Mucosa of rectum (tissue), 2 donors: ENCODE results near the gene GJE1.
"Not testable (repeated sequence)": the region's sequence is repeated elsewhere in the genome, so short reads cannot be mapped to it uniquely, and the experiment has no call there.

ENCODE experiments used
- H3K27ac ChIP-seq, 2 donors: one replicate each; pipeline ENCODE4 v1.7.0; 2013; ENCODE audit warnings: inconsistent platforms in 2 of 2, low read depth in 2 of 2, low read length in 2 of 2
- H3K27me3 ChIP-seq, 2 donors: one replicate each; pipeline ENCODE4 v1.7.0; 2013; ENCODE audit warnings: low read length in 2 of 2; ENCODE audit not compliant: control insufficient read depth in 2 of 2, insufficient read depth in 2 of 2
- H3K36me3 ChIP-seq, 2 donors: one replicate each; pipeline ENCODE4 v1.7.0; 2013; ENCODE audit warnings: low read length in 2 of 2; ENCODE audit not compliant: control insufficient read depth in 2 of 2, insufficient read depth in 2 of 2
- H3K4me1 ChIP-seq, 2 donors: one replicate each; pipeline ENCODE4 v1.7.0; 2013; ENCODE audit warnings: low read length in 2 of 2, mild to moderate bottlenecking in 1 of 2; ENCODE audit not compliant: control insufficient read depth in 2 of 2, insufficient read depth in 2 of 2
- H3K4me3 ChIP-seq, 2 donors: one replicate each; pipeline ENCODE4 v1.7.0; 2013; ENCODE audit warnings: low read length in 2 of 2
- H3K9ac ChIP-seq, 2 donors: one replicate each; pipeline ENCODE4 v1.7.0; 2013; ENCODE audit warnings: low read length in 2 of 2, low read depth in 1 of 2, mild to moderate bottlenecking in 1 of 2
- H3K9me3 ChIP-seq, 2 donors: one replicate each; pipeline ENCODE4 v1.7.0; 2013; ENCODE audit warnings: low read length in 2 of 2; ENCODE audit not compliant: control insufficient read depth in 2 of 2
- donor health status: healthy.
- donor health status: Normal muscosa, but diverticular disease.

Gene GJE1

GRCh38 chr6:142130814-142131213 lies 1.9 kb upstream of the GJE1 start:
- H3K36me3 ChIP-seq: no peaks in the 10 kb centered on the region
- no peak overlapping the region for H3K27ac ChIP-seq
- H3K9me3 ChIP-seq: no peaks in the 10 kb centered on the region
- no peak overlapping the region for H3K9ac ChIP-seq
- H3K4me1 ChIP-seq: no peaks in the 10 kb centered on the region
- H3K27me3 ChIP-seq: peaks cover 0 to 3% of the 10 kb centered on the region in 2 donors
- no peak overlapping the region for H3K4me3 ChIP-seq

GRCh38 chr6:142138876-142139275 lies 6.2 kb downstream of the GJE1 start:
- H3K27ac ChIP-seq: no peak overlapping the region
- H3K4me3 ChIP-seq: no peak overlapping the region
- H3K4me1 ChIP-seq: no peaks in the 10 kb centered on the region
- H3K36me3 ChIP-seq: no peaks in the 10 kb centered on the region
- H3K9me3 ChIP-seq: no peaks in the 10 kb centered on the region
- no peak overlapping the region for H3K9ac ChIP-seq
- peaks cover 0 to 3% of the 10 kb centered on the region in 2 donors for H3K27me3 ChIP-seq

DNA sequence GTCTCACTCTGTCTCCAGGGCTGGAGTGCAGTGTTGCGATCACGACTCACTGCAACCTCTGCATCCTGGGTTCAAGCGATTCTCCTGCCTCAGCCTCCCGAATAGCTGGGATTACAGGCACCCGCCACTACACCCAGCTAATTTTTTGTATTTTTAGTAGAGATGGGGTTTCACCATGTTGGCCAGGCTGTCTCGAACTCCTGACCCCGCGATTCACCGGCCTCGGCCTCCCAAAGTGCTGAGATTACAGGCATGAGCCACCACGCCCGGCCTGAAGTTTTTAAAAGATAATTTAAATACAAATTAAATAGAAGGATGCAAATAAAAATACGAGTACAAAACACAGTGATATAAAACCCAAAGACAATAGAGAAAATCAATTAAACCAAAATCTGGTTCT lies 8.8 kb downstream of the GJE1 start:
- H3K9me3 ChIP-seq, H3K4me1 ChIP-seq, H3K4me3 ChIP-seq, H3K36me3 ChIP-seq, H3K9ac ChIP-seq, H3K27me3 ChIP-seq, H3K27ac ChIP-seq: not testable (repeated sequence)

GRCh38 chr6:142146828-142147662 lies 14.3 kb downstream of the GJE1 start, which contains the start of the genes NMBR and VTA1:
Gene NMBR (minus strand): TSS chr6:142147122. CDS start chr6:142088658, 58,464 bp downstream.
Gene VTA1 (plus strand): TSS chr6:142147263. CDS start chr6:142147288, 25 bp downstream.
- Histone ChIP-seq H3K27me3 (no peaks in the 10 kb centered on the region), H3K9me3 (no peaks in the 10 kb centered on the region), H3K4me1 (peaks cover 3 to 8% of the 10 kb centered on the region in 2 donors), H3K36me3 (no peaks in the 10 kb centered on the region), H3K4me3 (peak within 1 kb of the TSS; percentile 93 to 96), H3K27ac (peak within 1 kb of the TSS; percentile 41 to 49), H3K9ac (peak within 1 kb of the TSS; percentile 60 to 67)

- Histone ChIP-seq H3K9ac (no peak overlapping the region), H3K9me3 (no peaks in the 10 kb centered on the region), H3K27ac (no peak overlapping the region), H3K4me1 (peaks cover 3 to 8% of the 10 kb centered on the region in 2 donors), H3K27me3 (no peaks in the 10 kb centered on the region), H3K4me3 (no peak overlapping the region), H3K36me3 (no peaks in the 10 kb centered on the region)
Measured at GRCh38 chr6:142152746-142153145, 20.0 kb downstream of the GJE1 start.

GRCh38 chr6:142153196-142153595 lies 20.5 kb downstream of the GJE1 start:
- Histone ChIP-seq H3K9me3 (no peaks in the 10 kb centered on the region), H3K4me1 (peaks cover under 1 to 5% of the 10 kb centered on the region in 2 donors), H3K27ac (no peak overlapping the region), H3K27me3 (no peaks in the 10 kb centered on the region), H3K9ac (no peak overlapping the region), H3K4me3 (no peak overlapping the region), H3K36me3 (no peaks in the 10 kb centered on the region)

DNA sequence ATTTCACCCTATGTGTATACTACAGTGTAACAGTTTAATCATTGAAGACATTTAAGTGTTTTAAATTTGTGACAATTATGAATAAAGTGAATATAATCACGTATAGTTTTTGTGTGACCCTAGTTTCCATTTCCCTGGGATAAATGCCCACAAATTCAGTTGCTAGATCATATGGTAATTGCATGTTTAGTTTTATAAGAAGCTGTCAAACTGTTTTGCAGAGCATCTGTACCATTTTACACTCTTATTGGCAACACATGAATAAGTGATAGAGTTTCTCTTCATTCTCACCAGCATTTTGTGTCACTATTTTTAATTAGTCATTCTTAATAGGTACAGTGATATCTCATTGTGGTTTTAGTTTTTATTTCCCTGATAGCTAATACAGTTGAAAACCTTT lies 21.6 kb downstream of the GJE1 start:
- Histone ChIP-seq H3K4me1 (no peaks in the 10 kb centered on the region), H3K27ac (no peak overlapping the region), H3K36me3 (no peaks in the 10 kb centered on the region), H3K9ac (no peak overlapping the region), H3K4me3 (no peak overlapping the region), H3K27me3 (no peaks in the 10 kb centered on the region), H3K9me3 (no peaks in the 10 kb centered on the region)

DNA sequence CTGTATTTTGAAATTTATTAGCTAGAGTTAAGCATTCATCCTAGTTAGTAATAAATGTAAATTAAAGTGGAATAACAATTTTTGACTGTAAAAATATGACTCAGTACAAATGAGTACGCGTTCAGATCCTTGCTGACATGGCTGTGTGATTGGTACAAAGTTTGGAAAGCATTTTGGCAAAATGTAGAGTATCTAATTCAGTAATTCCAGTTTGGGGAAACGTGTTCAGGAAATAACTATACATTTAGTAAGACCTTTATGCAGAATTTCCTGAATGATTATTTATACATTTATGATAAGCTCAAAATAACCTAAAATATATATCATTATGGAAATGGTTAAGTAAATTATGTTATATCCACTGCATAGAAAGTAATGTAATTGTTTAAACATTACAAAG lies 22.4 kb downstream of the GJE1 start:
- H3K4me1 ChIP-seq: no peaks in the 10 kb centered on the region
- no peaks in the 10 kb centered on the region for H3K36me3 ChIP-seq
- H3K27me3 ChIP-seq: no peaks in the 10 kb centered on the region
- no peaks in the 10 kb centered on the region for H3K9me3 ChIP-seq
- no peak overlapping the region for H3K27ac ChIP-seq
- no peak overlapping the region for H3K4me3 ChIP-seq
- H3K9ac ChIP-seq: no peak overlapping the region

DNA sequence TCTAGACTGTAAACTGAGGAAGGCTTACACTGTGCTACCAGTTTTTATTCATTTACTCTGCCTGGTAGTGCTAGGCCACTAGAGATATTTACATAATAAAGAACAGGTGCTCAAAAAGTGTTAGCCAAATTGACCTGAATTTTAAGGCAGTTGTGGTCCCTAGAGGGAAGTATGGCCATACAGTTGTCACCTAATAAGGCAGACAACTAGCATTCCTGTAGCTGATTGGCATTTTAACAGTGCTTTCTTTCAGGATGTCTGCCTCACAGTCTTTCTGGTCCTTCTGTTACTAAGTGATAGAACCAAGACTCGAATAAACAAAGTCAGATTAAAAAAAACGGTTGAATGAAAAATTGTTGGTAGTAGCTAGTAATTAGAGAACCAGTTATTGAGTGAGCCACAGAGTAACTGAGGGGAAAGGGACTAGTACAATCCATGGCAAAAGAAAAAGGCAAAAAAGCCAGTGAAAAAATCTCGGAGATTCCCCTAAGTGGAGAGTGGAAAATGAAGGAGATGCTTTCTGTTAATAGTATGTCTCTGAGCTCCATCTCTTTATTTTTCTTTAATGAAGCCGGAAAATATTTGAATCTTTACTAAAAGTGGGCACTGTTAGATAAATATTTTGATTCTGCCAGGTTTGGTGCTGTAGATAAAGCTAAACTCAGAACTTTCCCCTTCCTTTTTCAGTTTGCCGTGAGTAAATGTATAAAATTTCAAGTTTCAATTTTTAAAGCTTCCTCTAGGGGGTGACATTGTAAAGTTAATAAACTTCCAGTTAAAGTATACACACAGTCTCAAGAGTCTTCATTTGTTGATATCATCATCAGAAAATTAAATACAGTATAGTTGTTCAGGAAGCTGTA lies 23.4 kb downstream of the GJE1 start:
- H3K36me3 ChIP-seq: no peaks in the 10 kb centered on the region
- H3K4me1 ChIP-seq: no peaks in the 10 kb centered on the region
- H3K27me3 ChIP-seq: no peaks in the 10 kb centered on the region
- H3K9me3 ChIP-seq: no peaks in the 10 kb centered on the region
- no peak overlapping the region for H3K4me3 ChIP-seq
- H3K27ac ChIP-seq: no peak overlapping the region
- no peak overlapping the region for H3K9ac ChIP-seq

- H3K36me3 ChIP-seq: not testable (repeated sequence)
Measured at GRCh38 chr6:142156758-142157068, 24.0 kb downstream of the GJE1 start.

More at GRCh38 chr6:142156758-142157068, 24.0 kb downstream of the GJE1 start:
- H3K9ac ChIP-seq, H3K4me1 ChIP-seq, H3K27me3 ChIP-seq, H3K4me3 ChIP-seq, H3K9me3 ChIP-seq, H3K27ac ChIP-seq: not testable (repeated sequence)
